Epithelial cell of proximal tubule (primary cell): Measurements from ENCODE around the gene GFOD2. TPM values are rescaled to one million over a fixed set of nuclear protein-coding genes. Genes with fewer than 3 reads are reported as not detected.

Source experiments
- DNase-seq: peaks from one replicate; pipeline ENCODE4 v3.0.0-alpha.2; 2011; ENCODE audit warnings: low read depth
- H3K4me3 ChIP-seq: 2 replicates; pipeline ENCODE4 v1.5.1; 2011; ENCODE audit warnings: low read depth, mild to moderate bottlenecking, low read length
- CTCF ChIP-seq: conservative IDR thresholded peaks from 2 replicates; pipeline ENCODE4 v1.5.1; 2012; ENCODE audit warnings: low read depth, mild to moderate bottlenecking, low read length
- total RNA-seq: library from RNA; depleted of rRNA; stranded (reverse); fragments of >200 nt; gene quantifications from 2 replicates; pipeline ENCODE4 v1.2.3, GENCODE V29; 2015

Gene GFOD2
- total RNA-seq, 1 donor from 2014 or later, result 16.1 TPM

GRCh38 chr16:67647111-67647651 lies 71.9 kb downstream of the GFOD2 start:
- TF ChIP-seq CTCF, result no peak
- DNase-seq, result no peak
- H3K4me3 ChIP-seq, result no peak overlapping the region

- no peak overlapping the region for H3K4me3 ChIP-seq
- DNase-seq, result no peak
- TF ChIP-seq CTCF, result no peak
Observed at GRCh38 chr16:67645397-67646121, 73.6 kb downstream of the GFOD2 start.

- no peak for TF ChIP-seq CTCF
- H3K4me3 ChIP-seq, result no peak overlapping the region
- no peak for DNase-seq
Observed at GRCh38 chr16:67644038-67644437, 75.1 kb downstream of the GFOD2 start.

GRCh38 chr16:67641779-67642708 lies 77.1 kb downstream of the GFOD2 start:
- no peak for DNase-seq
- no peak overlapping the region for H3K4me3 ChIP-seq
- no peak for TF ChIP-seq CTCF

GRCh38 chr16:67637625-67638024 lies 81.5 kb downstream of the GFOD2 start:
- TF ChIP-seq CTCF, result no peak
- no peak overlapping the region for H3K4me3 ChIP-seq
- DNase-seq, result no peak

- DNase-seq, result no peak
- no peak for TF ChIP-seq CTCF
- H3K4me3 ChIP-seq, result no peak overlapping the region
Observed at GRCh38 chr16:67636713-67637112, 82.4 kb downstream of the GFOD2 start.
